ENCODE measurements around the gene CLHC1. TPM values are rescaled to one million over a fixed set of nuclear protein-coding genes. Genes with fewer than 3 reads are reported as not detected.
"Not testable (repeated sequence)": the region's sequence is repeated elsewhere in the genome, so short reads cannot be mapped to it uniquely, and the experiment has no call there.

CLHC1 gene
- total and polyA plus RNA-seq, 2 donors (not counting 1 experiment from before 2014, with no cell fraction given), result 6.5 to 11.9 TPM

- Histone ChIP-seq H3K27me3 (ENCODE audit: control insufficient read depth, insufficient read depth, low read length) (no peaks in the 10 kb centered on the region), H3K4me2 (ENCODE audit: extremely low read depth, insufficient read depth, low read length) (no peak overlapping the region), H4K20me1 (ENCODE audit: control insufficient read depth, extremely low read depth, insufficient read depth, low read length) (no peaks in the 10 kb centered on the region), H3K4me3 (replicated peaks in 1 of 4; ENCODE audit: control extremely low read depth in 1 of 4, insufficient read depth in 1 of 4, low read depth in 3 of 4, low read length in 4 of 4) (no peak overlapping the region), H2AFZ (ENCODE audit: low read length) (no peak overlapping the region), H3K4me1 (ENCODE audit: control insufficient read depth, extremely low read depth, insufficient read depth, low read length) (no peaks in the 10 kb centered on the region), H3K36me3 (ENCODE audit: control insufficient read depth, insufficient read depth, low read length) (no peaks in the 10 kb centered on the region), H3K27ac (ENCODE audit: insufficient read depth, low read length) (no peak overlapping the region), H3K79me2 (ENCODE audit: control insufficient read depth, insufficient read depth, low read length) (no peaks in the 10 kb centered on the region), H3K9me3 (ENCODE audit: control insufficient read depth, insufficient read depth, low read depth, low read length) (no peaks in the 10 kb centered on the region), H3K9ac (ENCODE audit: insufficient read depth, low read length) (no peak overlapping the region)
- DNase-seq (ENCODE audit: low read depth in 2 of 2), result no peak
- TF ChIP-seq CTCF (conservative IDR thresholded peaks at IDR 0.05 in 1 of 2, IDR thresholded peaks at IDR 0.05 in 1 of 2; ENCODE audit: low read depth in 1 of 2, low read length in 2 of 2) (no peak), EZH2 (IDR thresholded peaks at IDR 0.05; ENCODE audit: low read length, missing control alignments) (no peak)
Observed at GRCh38 chr2:55277310-55277709, 45.2 kb upstream of the CLHC1 start.

- not testable (repeated sequence) for H3K9ac ChIP-seq (ENCODE audit: insufficient read depth, low read length); H3K9me3 ChIP-seq (ENCODE audit: control insufficient read depth, insufficient read depth, low read depth, low read length); H3K36me3 ChIP-seq (ENCODE audit: control insufficient read depth, insufficient read depth, low read length); H3K4me2 ChIP-seq (ENCODE audit: extremely low read depth, insufficient read depth, low read length); H2AFZ ChIP-seq (ENCODE audit: low read length); H3K27ac ChIP-seq (ENCODE audit: insufficient read depth, low read length); H3K27me3 ChIP-seq (ENCODE audit: control insufficient read depth, insufficient read depth, low read length); DNase-seq (ENCODE audit: low read depth in 2 of 2); H4K20me1 ChIP-seq (ENCODE audit: control insufficient read depth, extremely low read depth, insufficient read depth, low read length); H3K4me1 ChIP-seq (ENCODE audit: control insufficient read depth, extremely low read depth, insufficient read depth, low read length); H3K79me2 ChIP-seq (ENCODE audit: control insufficient read depth, insufficient read depth, low read length); H3K4me3 ChIP-seq (replicated peaks in 1 of 4; ENCODE audit: control extremely low read depth in 1 of 4, insufficient read depth in 1 of 4, low read depth in 3 of 4, low read length in 4 of 4)
Observed at GRCh38 chr2:55274346-55274745, 42.3 kb upstream of the CLHC1 start.

- Histone ChIP-seq H3K79me2 (ENCODE audit: control insufficient read depth, insufficient read depth, low read length) (peaks cover 6% of the 10 kb centered on the region), H3K36me3 (ENCODE audit: control insufficient read depth, insufficient read depth, low read length) (no peaks in the 10 kb centered on the region), H3K9me3 (ENCODE audit: control insufficient read depth, insufficient read depth, low read depth, low read length) (no peaks in the 10 kb centered on the region), H3K27ac (ENCODE audit: insufficient read depth, low read length) (no peak overlapping the region), H3K4me3 (replicated peaks in 1 of 4; ENCODE audit: control extremely low read depth in 1 of 4, insufficient read depth in 1 of 4, low read depth in 3 of 4, low read length in 4 of 4) (peak overlapping the region; percentile 44 to 92 (median 88)), H3K9ac (ENCODE audit: insufficient read depth, low read length) (no peak overlapping the region), H2AFZ (ENCODE audit: low read length) (peak overlapping the region; percentile 78), H3K4me1 (ENCODE audit: control insufficient read depth, extremely low read depth, insufficient read depth, low read length) (no peaks in the 10 kb centered on the region), H4K20me1 (ENCODE audit: control insufficient read depth, extremely low read depth, insufficient read depth, low read length) (no peaks in the 10 kb centered on the region), H3K4me2 (ENCODE audit: extremely low read depth, insufficient read depth, low read length) (peak overlapping the region; percentile 61), H3K27me3 (ENCODE audit: control insufficient read depth, insufficient read depth, low read length) (no peaks in the 10 kb centered on the region)
- TF ChIP-seq EZH2 (IDR thresholded peaks at IDR 0.05; ENCODE audit: low read length, missing control alignments) (no peak), CTCF (conservative IDR thresholded peaks at IDR 0.05 in 1 of 2, IDR thresholded peaks at IDR 0.05 in 1 of 2; ENCODE audit: low read depth in 1 of 2, low read length in 2 of 2) (no peak)
- peak in 1 of 2 donors; percentile 14 for DNase-seq (ENCODE audit: low read depth in 2 of 2)
Observed at GRCh38 chr2:55269645-55269990, 37.5 kb upstream of the CLHC1 start.

Measured in fibroblast of lung (primary cell).